GM21390 (cell line): ENCODE results near the gene YBX3.

Source experiments
- ATAC-seq: cut with Tn5 transposase; IDR thresholded peaks from one replicate; pipeline ENCODE4 v1.9.1; 2021; ENCODE audit not compliant: unreplicated experiment

The YBX3 gene

GRCh38 chr12:10722502-10722904, 620 bp downstream of the YBX3 start:
- ATAC-seq, result peak; percentile 45

- ATAC-seq, result no peak
Measured at GRCh38 chr12:10721651-10722501, 1.2 kb downstream of the YBX3 start.

GRCh38 chr12:10720974-10721650, 2.0 kb downstream of the YBX3 start:
- no peak for ATAC-seq

- no peak for ATAC-seq
Measured at GRCh38 chr12:10719482-10719881, 3.6 kb downstream of the YBX3 start.

- ATAC-seq, result no peak
Measured at GRCh38 chr12:10718279-10718821, 4.8 kb downstream of the YBX3 start.

- ATAC-seq, result no peak
Measured at GRCh38 chr12:10717410-10717809, 5.7 kb downstream of the YBX3 start.

- ATAC-seq, result no peak
Measured at GRCh38 chr12:10716704-10717315, 6.3 kb downstream of the YBX3 start.

GRCh38 chr12:10716277-10716676, 6.8 kb downstream of the YBX3 start:
- no peak for ATAC-seq

- no peak for ATAC-seq
Measured at GRCh38 chr12:10715491-10715890, 7.6 kb downstream of the YBX3 start.

GRCh38 chr12:10709808-10710207, 13.3 kb downstream of the YBX3 start:
- no peak for ATAC-seq

- ATAC-seq, result no peak
Measured at GRCh38 chr12:10708862-10709261, 14.3 kb downstream of the YBX3 start.

- no peak for ATAC-seq
Measured at GRCh38 chr12:10705655-10706054, 17.5 kb downstream of the YBX3 start.

GRCh38 chr12:10701843-10702242, 21.3 kb downstream of the YBX3 start:
- ATAC-seq, result peak; percentile 7

GRCh38 chr12:10701131-10701681, 21.9 kb downstream of the YBX3 start:
- ATAC-seq, result peak; percentile 75

GRCh38 chr12:10700581-10700980, 22.5 kb downstream of the YBX3 start:
- peak; percentile 15 for ATAC-seq

GRCh38 chr12:10697862-10698261, 25.3 kb downstream of the YBX3 start:
- no peak for ATAC-seq

- ATAC-seq, result no peak
Measured at GRCh38 chr12:10697156-10697555, 26.0 kb downstream of the YBX3 start.

- ATAC-seq, result no peak
Measured at GRCh38 chr12:10690906-10691305, 32.2 kb downstream of the YBX3 start.

GRCh38 chr12:10689146-10689545, 34.0 kb downstream of the YBX3 start:
- ATAC-seq, result no peak

- ATAC-seq, result no peak
Measured at GRCh38 chr12:10688042-10688441, 35.1 kb downstream of the YBX3 start.

- peak; percentile 78 for ATAC-seq
Measured at GRCh38 chr12:10673659-10674384, 49.3 kb downstream of the YBX3 start, which contains the start of gene STYK1. Gene STYK1, minus strand, starts transcription at chr12:10674052. Its CDS starts 39,434 bp downstream, at chr12:10634618.
